HG02938 (cell line): Measurements from ENCODE around the gene FPGS.

Source experiments
- ATAC-seq: cut with Tn5 transposase; IDR thresholded peaks from one replicate; pipeline ENCODE4 v1.9.1; 2021; ENCODE audit warnings: mild to moderate bottlenecking, moderate library complexity; ENCODE audit not compliant: unreplicated experiment

Gene FPGS

DNA sequence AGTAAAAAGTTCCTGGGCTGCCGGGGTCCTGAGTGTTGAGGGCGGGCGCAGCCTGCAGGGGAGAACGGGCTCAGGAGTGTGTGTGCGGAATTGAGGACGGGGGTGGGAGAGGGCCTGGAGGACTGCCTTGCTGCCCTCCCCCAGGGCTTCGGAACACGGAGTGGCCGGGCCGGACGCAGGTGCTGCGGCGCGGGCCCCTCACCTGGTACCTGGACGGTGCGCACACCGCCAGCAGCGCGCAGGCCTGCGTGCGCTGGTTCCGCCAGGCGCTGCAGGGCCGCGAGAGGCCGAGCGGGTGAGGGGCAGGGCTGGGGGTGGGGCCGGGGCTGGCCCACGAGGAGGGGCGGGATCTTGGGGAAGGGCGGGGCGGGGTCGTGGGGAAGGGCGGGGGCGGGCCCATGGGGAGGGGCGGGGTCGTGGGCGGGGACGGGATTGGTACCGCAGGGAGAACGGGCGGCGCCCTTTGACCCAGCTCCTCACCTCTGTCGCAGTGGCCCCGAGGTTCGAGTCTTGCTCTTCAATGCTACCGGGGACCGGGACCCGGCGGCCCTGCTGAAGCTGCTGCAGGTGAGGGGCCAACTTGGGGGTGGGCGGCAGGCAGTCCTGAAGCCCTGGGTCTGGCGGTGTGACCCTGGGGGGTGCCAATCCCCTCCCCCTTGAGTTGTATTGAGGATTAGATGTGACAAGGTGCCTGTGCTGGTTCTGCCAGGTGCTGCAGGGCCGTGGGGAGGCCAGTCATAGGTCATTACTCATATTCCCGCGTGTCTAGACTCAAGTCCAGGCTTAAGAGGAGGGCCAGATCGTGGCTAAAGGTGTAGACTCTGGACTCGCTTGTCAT is 7.1 kb downstream of the FPGS start:
- ATAC-seq = no peak

DNA sequence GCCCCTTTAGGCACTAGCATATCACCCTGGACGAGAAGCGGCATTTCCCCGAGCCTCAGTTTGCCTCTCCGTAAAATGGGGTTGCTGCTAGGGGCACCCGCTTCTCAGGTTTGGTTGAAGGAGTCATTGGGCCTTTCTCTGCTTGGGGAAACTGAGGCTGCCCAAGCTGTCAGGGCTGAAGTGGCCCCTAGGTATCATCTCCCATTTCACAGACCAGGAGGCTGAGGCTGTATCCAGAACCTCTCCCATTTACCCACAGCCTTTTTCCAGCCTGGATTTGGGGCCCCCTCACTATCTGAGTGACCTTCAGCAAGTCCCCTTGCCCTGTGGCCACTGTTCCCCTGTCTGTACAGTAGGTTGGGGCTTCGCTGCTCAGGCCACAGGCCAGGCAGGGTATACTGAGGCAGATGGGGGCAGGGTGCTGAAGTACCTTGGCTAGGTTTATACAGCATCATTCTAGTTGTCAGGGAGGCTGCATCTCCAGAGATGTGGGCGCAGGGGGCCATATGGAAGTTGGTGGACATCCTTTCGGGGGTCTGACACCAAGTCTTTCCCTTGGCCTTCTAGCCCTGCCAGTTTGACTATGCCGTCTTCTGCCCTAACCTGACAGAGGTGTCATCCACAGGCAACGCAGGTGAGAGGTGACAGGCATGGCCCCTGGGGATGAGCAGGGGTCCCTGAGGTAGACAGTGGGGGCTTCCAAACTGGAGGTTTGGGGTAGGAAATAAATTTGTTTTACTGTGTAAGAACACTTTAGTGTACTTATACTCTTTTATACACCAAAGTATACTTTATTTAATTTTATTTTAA is 7.9 kb downstream of the FPGS start:
- no peak for ATAC-seq

DNA sequence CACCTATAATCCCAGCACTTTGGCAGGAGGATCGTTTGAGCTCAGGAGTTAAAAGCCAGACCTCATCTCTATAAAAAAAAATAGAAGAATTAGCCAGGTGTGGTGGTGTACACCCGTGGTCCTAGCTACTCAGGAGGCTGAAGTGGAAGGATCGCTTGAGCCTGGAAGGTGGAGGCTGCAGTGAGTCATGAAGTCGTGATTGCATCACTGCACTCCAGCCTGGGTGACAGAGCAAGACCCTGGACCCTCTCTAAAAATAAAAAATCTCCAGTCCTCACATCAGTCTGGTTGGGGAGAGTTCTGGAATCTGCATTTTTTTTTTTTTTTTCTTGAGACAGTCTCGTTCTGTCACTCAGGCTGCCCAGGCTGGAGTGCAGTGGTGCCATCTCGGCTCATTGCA is 9.3 kb downstream of the FPGS start:
- no peak for ATAC-seq

DNA sequence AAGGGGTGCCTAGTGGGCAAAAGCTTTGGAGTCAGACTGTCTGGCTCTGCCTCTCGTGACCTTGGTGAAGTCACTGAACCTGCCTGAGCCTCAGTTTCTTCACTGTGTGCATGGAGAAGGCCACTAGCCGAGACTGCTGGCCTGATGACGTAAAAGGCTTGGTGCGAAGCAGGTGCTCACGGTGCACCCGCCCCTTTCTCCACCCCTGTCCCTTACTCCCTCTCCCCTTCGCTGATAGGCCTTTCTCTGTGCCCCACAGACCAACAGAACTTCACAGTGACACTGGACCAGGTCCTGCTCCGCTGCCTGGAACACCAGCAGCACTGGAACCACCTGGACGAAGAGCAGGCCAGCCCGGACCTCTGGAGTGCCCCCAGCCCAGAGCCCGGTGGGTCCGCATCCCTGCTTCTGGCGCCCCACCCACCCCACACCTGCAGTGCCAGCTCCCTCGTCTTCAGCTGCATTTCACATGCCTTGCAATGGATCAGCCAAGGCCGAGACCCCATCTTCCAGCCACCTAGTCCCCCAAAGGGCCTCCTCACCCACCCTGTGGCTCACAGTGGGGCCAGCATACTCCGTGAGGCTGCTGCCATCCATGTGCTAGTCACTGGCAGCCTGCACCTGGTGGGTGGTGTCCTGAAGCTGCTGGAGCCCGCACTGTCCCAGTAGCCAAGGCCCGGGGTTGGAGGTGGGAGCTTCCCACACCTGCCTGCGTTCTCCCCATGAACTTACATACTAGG is 10.4 kb downstream of the FPGS start:
- no peak for ATAC-seq

DNA sequence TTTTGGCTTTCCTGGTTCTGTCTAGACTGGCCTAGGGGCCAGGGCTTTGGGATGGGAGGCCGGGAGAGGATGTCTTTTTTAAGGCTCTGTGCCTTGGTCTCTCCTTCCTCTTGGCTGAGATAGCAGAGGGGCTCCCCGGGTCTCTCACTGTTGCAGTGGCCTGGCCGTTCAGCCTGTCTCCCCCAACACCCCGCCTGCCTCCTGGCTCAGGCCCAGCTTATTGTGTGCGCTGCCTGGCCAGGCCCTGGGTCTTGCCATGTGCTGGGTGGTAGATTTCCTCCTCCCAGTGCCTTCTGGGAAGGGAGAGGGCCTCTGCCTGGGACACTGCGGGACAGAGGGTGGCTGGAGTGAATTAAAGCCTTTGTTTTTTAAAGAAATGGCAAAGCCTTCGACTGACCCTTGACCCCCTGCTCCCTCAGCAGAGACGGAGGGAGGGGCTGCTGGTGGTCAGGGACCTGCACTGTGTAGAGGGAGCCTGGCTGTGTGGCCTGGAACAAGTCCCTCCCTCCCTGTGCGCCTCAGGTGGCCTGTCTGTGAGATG is 11.1 kb downstream of the FPGS start:
- ATAC-seq = no peak

DNA sequence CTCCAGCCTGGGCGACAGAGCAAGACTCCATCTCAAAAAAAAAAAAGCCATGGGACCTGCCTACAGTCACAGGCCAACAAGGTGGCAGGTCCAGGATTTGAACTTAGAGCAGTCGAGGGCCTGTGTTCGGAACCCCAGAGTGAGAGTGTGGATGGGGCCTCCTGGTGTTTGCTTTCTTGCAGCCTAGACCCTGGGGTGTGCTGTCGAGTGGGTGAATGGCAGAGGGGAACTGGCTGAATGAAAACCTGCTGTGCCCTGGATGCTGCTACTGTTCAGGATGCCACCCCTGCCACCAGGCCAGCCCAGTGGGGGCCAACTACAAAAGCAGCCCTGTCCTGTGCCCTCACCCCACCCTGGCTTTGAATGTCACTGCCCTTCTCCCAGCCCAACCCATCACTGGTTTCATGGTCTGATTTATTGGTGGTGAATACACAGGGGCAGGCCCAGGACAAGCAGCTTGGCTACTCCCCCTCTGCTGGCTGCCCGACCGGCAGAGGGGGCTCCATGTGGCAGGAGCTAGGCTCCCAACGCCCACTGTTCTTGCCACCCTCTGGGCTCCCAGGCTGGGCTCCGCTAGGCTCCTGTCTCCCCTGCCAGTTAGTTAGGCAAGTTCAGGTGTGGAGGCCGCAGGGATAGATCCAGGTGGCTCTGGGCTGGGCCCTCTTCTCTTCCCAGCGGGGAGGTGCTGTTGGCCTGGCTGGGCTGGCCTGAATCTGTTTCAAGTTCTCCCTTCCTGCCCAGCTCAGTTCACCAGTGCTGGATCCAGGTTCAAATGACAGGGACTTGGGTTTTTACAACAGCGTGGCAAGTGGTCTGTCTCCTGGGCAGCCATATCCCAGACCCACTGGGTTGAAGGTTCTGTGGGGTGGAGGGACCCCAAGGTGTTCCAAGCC is 12.2 kb downstream of the FPGS start:
- no peak for ATAC-seq

DNA sequence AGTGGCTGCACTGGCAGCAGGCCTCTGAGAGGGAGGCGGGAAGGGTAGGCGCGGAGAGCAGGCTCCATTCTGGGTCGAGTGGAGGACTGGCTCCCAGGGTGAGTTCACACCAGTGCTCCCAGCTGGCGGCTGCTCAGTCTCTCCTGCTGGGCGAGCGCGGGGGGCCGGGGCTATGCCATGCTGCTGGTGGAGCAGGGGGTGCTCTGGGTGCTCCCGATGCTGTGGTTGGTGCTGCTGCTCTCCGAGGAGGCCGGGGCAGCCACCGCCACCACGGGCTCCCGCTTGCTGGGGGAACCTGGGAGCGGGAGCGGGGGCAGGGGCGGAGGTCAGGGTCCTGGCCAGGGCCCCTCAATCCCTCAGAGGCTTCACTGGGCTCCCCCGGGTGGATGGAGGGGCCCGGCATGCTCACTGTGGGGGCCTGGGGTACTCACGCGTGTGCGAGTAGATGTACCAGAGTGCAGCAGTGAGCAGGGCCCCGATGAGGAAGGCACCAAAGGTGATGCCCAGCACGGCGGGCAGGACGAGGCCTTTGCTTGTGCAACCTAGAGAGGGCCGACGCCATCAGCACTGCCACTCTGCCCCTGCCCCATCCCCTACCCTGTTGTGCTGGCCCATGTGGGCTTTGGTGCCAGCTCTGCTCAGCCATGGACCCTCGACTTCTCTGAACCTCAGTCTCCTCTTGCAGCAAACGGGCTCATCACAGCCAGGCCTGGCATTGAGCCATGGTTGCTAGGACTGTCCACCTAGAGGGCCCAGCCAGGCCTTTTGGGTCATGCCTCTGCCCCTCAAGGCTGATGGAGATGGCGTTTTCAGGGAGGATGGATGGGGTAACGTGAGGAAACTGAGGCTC is 13.1 kb downstream of the FPGS start:
- no peak for ATAC-seq

DNA sequence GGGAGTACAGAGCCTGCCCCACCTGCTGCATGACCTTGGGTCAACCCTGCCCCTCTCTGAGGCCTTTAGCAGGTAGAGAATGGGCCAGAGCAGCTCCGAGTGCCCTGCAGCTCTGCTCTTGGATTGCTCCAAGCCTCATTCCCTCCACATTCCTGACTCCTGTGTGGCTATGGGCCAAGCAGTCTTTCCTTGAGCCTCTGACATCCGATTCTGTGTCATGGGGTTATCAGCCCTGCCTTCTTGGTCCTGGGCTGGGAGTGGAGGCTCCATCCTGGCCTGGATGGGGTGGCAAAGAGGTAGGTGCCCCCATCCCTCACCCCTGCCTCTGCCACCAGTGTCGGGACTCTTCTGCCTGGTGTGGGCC is 13.7 kb downstream of the FPGS start:
- ATAC-seq = no peak

DNA sequence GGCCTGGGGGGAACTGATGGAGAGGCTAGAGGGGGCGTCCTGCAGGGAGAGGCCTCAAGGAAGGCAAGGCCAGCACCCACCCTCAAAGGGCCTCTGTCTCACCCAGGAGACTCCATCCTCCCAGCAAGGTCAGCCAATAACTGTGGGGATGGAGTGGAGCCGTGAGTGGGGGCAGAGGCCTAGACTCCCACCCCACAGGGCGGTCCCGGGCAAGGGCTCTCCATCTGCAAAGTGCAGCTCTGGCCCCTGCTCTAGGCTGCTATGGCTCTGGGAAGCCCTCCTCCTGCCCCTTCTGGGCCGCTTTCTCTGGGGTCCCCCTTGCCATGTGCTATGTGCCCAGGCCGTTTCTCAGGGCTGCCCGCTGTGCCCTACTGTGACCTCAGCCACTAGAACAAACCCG is 14.0 kb downstream of the FPGS start:
- no peak for ATAC-seq

DNA sequence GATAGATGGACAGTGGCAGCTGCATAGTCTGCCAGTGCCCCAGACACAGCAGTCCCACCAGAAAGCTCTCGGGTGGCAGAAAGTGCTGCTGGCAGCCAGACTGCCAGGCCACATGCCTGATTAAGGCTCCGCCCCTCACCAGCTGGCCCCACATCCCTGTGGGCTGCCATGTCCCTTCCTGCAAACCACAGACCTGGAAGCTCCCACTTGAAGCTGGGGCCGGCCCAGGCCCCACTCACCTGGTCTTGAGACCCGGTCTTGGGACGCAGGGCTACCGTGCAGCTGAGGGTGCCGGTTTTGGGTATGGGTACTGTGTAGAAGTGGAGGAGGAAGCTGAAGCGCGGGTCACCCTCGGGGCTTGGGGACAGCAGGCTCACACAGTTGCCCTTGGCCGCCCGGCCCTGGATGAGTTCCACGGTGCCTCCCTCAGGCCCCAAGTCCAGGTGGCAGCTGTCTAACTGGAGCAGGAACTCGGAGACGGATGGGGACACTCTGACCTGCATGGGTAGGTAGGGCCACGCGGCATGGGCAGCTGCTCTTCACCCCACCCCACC is 15.3 kb downstream of the FPGS start:
- no peak for ATAC-seq

DNA sequence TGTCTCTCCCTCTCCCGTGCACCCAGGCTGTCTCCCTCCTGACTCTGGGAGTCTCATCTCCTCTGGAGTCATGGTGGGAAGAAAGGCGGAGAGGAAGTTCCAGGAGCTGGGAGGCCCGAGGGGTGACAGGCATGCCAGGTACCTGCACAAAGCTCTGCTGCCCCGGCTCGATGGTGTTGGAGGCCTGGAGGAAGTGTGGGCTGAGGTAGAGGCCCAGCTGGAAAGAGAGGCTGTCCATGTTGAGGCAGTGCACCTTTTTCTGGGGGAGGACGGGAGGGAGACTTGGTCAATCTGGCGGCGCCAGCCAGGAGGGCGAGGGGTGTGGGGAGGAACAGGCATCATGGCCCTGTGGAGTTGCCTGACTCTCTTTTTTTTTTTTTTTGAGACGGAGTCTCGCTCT is 15.9 kb downstream of the FPGS start:
- no peak for ATAC-seq

DNA sequence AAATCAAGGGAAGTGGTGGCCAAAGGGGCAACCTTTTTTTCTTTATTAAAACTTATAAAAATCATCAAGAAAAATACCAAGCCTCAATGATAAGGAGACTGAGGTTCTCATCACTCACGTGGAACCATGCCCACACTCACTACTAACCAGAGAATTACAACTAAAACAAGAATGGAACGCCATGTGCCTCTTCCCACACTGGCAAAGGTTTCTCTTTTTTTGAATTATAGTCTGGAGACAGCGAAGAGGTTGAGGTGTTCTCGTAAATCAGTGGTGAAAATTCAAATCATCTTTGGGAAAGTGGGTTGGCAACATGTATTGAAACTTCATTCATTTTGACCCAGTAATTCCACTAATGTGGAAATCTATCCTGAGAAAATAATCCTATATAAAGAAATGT is 19.4 kb downstream of the FPGS start:
- no peak for ATAC-seq

DNA sequence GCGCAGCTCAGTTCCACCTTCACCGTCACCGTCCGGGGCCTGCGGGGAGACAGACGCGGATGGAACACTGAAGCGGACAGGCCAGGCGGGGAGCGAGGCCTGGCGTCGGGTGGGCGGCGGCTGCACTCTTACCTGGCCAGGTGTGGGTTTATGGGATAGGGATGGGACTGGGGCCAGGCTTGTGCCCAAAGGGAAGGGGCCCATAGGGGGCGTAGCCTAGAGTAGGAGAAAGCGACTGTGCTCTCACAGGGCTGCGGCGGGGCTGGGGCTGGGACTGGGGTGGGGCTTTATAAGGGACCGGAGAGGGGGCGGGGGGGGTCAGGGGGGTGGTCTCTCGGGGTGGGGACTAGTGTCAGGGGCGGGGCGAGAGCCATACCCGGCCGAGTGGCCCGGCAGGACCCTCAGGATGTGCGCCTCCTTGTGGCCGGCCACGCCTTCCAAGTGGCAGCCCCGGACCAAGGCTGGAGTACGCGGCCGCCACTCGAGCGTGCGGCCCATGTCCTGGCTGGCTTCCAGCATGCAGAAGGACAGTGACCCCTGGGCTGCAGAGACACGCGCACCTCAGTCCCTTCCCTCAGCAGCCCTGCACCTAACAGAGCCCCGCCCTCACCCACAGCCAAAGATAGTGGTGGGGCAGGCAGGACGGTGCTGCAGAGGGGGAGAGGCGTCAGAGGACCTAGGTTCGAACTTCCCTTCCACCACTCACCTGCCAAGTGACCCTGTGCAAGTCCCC is 22.8 kb downstream of the FPGS start:
- no peak for ATAC-seq

DNA sequence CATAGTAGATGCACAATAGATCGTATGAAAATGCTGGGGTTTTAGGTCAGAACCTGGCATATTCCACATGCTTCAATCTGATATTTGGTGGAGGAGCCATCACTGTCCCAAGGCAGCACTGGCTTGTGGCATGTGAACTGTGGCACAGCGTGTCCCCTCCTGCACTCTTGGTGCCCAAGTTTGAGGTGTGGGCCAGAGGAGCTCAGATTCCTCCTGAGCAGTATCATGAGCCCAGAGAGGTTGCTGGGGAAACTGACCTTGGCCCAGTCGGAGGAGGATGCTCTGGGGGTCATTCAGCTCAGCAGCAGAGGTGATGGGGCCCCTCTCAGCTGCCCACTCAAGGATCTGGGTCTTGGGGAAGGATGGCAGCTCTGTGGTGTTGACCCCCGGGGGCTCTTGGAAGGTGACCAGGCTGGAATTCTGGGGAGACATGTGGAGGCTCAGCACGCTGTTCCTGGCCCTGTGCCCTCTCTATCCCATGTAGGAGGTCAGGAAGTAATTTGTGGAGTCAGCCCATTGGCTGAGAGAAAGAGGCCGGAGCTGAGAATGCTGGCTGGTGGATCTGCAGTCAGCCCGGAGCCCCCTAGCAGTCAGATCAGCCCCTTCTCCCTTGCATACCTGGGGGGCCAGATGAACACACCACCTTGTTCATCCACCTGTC is 23.7 kb downstream of the FPGS start:
- ATAC-seq = no peak

DNA sequence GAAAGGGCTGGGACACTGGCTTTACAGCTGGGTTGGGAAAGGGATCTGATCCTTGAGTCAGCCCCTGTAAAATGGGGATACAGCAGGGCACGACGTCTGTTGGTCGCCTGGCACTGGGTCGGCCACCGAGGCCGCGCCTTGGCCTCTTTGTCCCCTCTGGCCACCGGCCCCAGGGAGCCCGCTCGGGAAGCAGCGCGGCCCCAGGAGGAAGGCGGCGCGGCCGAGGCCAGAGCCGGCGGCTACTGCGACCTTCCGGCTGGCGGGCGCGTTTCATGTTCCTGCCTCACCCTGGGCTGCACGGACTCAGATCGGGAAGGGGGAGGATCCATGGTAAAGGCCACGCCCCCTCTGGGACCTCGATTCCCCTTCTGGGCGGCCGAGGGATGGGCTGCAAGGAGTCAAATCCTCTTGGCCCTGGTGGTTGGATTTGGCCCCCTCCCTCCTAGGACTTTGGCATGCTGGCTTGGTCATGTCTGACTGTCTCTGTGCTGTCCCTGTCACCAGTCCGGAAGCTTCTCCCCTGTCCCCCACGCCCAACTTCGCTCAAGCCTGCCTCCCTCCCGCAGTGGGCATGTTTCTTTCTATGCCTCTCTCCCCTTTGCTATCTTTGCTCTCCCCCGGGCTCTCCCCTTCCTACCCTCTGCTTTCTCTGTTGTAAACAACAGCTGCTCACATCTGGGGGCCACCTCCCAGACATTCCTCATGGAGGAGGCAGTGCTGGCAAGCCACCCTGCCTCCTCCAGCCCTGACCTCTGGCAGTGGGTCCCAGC is 25.8 kb downstream of the FPGS start:
- ATAC-seq = no peak

DNA sequence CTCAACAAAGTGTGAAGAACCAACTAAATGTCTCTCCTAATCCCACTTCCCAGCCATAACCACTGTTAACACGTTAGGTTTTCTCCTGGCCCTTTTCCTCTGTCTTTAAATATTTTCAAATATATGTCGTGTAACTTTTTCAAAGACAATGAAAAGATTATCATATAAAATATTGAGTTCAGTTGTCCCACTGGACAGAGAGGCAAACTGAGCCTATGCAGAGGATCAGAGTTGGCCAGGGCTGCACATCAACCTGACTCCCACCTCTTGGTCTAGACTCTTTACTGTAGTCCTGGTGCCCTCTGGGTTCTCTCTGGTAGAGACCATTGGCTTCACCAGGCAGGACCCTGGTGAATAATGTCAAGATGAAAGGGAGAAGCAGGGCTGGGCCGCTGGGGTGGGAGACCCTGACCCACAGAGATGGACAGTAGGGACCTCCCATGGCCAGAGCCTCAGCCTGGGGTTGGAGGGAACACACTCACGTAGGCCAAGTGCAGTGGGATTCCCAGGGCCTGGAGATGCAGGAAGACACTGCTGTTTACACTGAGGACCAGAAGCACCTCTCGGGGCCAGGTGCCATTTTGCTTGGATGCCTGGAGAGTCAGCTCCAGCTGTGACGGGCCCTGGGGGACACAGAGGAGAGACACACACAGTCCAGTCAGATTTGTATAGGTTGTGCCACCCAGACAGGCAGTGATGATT is 26.7 kb downstream of the FPGS start:
- ATAC-seq = no peak

DNA sequence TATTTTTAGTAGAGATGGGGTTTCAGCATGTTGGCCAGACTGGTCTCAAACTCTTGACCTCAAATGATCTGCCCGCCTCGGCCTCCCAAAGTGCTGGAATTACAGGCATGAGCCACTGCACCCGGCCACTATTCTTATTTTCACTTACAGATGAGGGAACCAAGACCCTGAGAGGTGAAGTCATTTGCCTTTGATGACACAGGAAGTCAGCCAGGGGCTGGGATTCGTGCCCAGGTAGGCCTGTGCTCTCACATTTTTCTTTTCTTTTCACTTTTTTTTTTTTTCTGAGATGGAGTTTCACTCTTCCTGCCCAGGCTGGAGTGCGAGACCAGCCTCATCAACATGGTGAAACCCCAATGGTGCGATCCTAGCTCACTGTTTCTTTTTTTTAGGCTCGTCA is 29.6 kb downstream of the FPGS start:
- no peak for ATAC-seq
